Thymus (tissue), 11 donors: ENCODE data around the gene G2E3. TPM values are rescaled to one million over a fixed set of nuclear protein-coding genes. Genes with fewer than 3 reads are reported as not detected.

Experiments used
- DNase-seq, 9 donors: peaks; one replicate each; pipeline ENCODE4 v3.0.0-alpha.2; 2013; ENCODE audit warnings: low spot score in 9 of 9, low read depth in 6 of 9, missing footprints in 1 of 9
- H3K27ac ChIP-seq, 2 donors: one replicate each; pipeline ENCODE4 v1.5.1; 2013; ENCODE audit warnings: control low read depth in 1 of 2, low read depth in 1 of 2, low read length in 1 of 2, mild to moderate bottlenecking in 1 of 2, moderate library complexity in 1 of 2
- H3K27me3 ChIP-seq, 2 donors: one replicate each; pipeline ENCODE4 v1.5.1; 2013; ENCODE audit warnings: low read length in 1 of 2; ENCODE audit not compliant: control insufficient read depth in 2 of 2, insufficient read depth in 1 of 2
- H3K36me3 ChIP-seq, 2 donors: one replicate each; pipeline ENCODE4 v1.5.1; 2013; ENCODE audit warnings: low read length in 1 of 2, mild to moderate bottlenecking in 1 of 2, moderate library complexity in 1 of 2; ENCODE audit not compliant: control insufficient read depth in 2 of 2, insufficient read depth in 2 of 2
- H3K4me1 ChIP-seq, 2 donors: one replicate each; pipeline ENCODE4 v1.5.1; 2013; ENCODE audit warnings: low read length in 2 of 2; ENCODE audit not compliant: control insufficient read depth in 2 of 2, insufficient read depth in 2 of 2
- H3K4me3 ChIP-seq, 2 donors: one replicate each; pipeline ENCODE4 v1.5.1; 2013; ENCODE audit warnings: low read length in 2 of 2, control low read depth in 1 of 2, mild to moderate bottlenecking in 1 of 2
- H3K9me3 ChIP-seq, 2 donors: one replicate each; pipeline ENCODE4 v1.5.1; 2013; ENCODE audit warnings: low read length in 1 of 2, mild to moderate bottlenecking in 1 of 2; ENCODE audit not compliant: control insufficient read depth in 2 of 2, insufficient read depth in 1 of 2
- WGBS: extraction: QIAGEN DNeasy Blood & Tissue Kit; methylation state at CpG from one replicate; pipeline ENCODE4 v1.1.7; 2013; 5-methylcytosine and 5-hydroxymethylcytosine counted together
- polyA plus RNA-seq: library from polyadenylated mRNA; stranded (reverse); fragments of 200-250 nt; gene quantifications from one replicate; pipeline ENCODE4 v1.2.3, GENCODE V29; 2013
- total RNA-seq: library from RNA; stranded (reverse); fragments of 120-200 nt; gene quantifications from one replicate; pipeline ENCODE4 v1.2.4, GENCODE V29; 2013
- donor health status: healthy.

Gene G2E3
- total and polyA plus RNA-seq, 2 donors: 8.7 to 32.3 TPM

GRCh38 chr14:30551460-30551859, 7.5 kb upstream of the G2E3 start:
- Histone ChIP-seq H3K4me3 (no peak overlapping the region), H3K36me3 (no peaks in the 10 kb centered on the region), H3K4me1 (no peaks in the 10 kb centered on the region), H3K9me3 (no peaks in the 10 kb centered on the region), H3K27me3 (no peaks in the 10 kb centered on the region), H3K27ac (no peak overlapping the region)
- no peak for DNase-seq
- 88% methylated on average over 1 of the region's 1 CpG for WGBS

- no peaks in the 10 kb centered on the region for H3K27me3 ChIP-seq
- H3K36me3 ChIP-seq: no peaks in the 10 kb centered on the region
- H3K9me3 ChIP-seq: no peaks in the 10 kb centered on the region
- H3K27ac ChIP-seq: no peak overlapping the region
- H3K4me3 ChIP-seq: no peak overlapping the region
- DNase-seq: no peak
- 94% methylated on average over 3 of the region's 3 CpGs for WGBS
- H3K4me1 ChIP-seq: peaks cover 0 to 4% of the 10 kb centered on the region in 2 donors
These were observed 5.5 kb upstream of the G2E3 start for GRCh38 chr14:30553311-30553989.

GRCh38 chr14:30558362-30558674, 640 bp upstream of the G2E3 start:
- no peak overlapping the region for H3K27ac ChIP-seq
- no peak for DNase-seq
- H3K36me3 ChIP-seq: no peaks in the 10 kb centered on the region
- H3K4me3 ChIP-seq: peak overlapping the region; percentile 57 to 91
- H3K27me3 ChIP-seq: no peaks in the 10 kb centered on the region
- peaks cover 4 to 6% of the 10 kb centered on the region in 2 donors for H3K4me1 ChIP-seq
- WGBS: 59% methylated on average over 6 of the region's 6 CpGs
- no peaks in the 10 kb centered on the region for H3K9me3 ChIP-seq

GRCh38 chr14:30559638-30560091, 707 bp downstream of the G2E3 start:
- under 1% methylated on average over 16 of the region's 16 CpGs for WGBS
- Histone ChIP-seq H3K36me3 (no peaks in the 10 kb centered on the region), H3K4me1 (peaks cover 4 to 6% of the 10 kb centered on the region in 2 donors), H3K27ac (peak overlapping the region; percentile 52 to 87), H3K27me3 (no peaks in the 10 kb centered on the region), H3K4me3 (peak overlapping the region; percentile 57 to 91), H3K9me3 (no peaks in the 10 kb centered on the region)
- peak in 7 of 9 donors; percentile 4 to 46 (median 16) for DNase-seq

- no peaks in the 10 kb centered on the region for H3K9me3 ChIP-seq
- H3K4me3 ChIP-seq: peak overlapping the region in 1 of 2 donors; percentile 91
- no peak for DNase-seq
- 98% methylated on average over 1 of the region's 1 CpG for WGBS
- H3K36me3 ChIP-seq: no peaks in the 10 kb centered on the region
- peaks cover 4 to 6% of the 10 kb centered on the region in 2 donors for H3K4me1 ChIP-seq
- no peaks in the 10 kb centered on the region for H3K27me3 ChIP-seq
- no peak overlapping the region for H3K27ac ChIP-seq
These were observed 1.6 kb downstream of the G2E3 start for GRCh38 chr14:30560581-30560980.

- H3K4me1 ChIP-seq: peaks cover 0 to 4% of the 10 kb centered on the region in 2 donors
- H3K27me3 ChIP-seq: no peaks in the 10 kb centered on the region
These were observed 5.4 kb downstream of the G2E3 start for GRCh38 chr14:30564235-30564867.

GRCh38 chr14:30564868-30565248, 5.9 kb downstream of the G2E3 start:
- Histone ChIP-seq H3K27me3 (no peaks in the 10 kb centered on the region), H3K27ac (no peak overlapping the region), H3K9me3 (no peaks in the 10 kb centered on the region), H3K4me3 (no peak overlapping the region), H3K4me1 (peaks cover 0 to 4% of the 10 kb centered on the region in 2 donors), H3K36me3 (no peaks in the 10 kb centered on the region)
- no peak for DNase-seq

More at GRCh38 chr14:30564235-30564867, 5.4 kb downstream of the G2E3 start:
- no peak for DNase-seq
- Histone ChIP-seq H3K27ac (no peak overlapping the region), H3K36me3 (no peaks in the 10 kb centered on the region), H3K4me3 (no peak overlapping the region), H3K9me3 (no peaks in the 10 kb centered on the region)
- 98% methylated on average over 2 of the region's 2 CpGs for WGBS

- no peaks in the 10 kb centered on the region for H3K27me3 ChIP-seq
- no peak for DNase-seq
These were observed 10.4 kb downstream of the G2E3 start for GRCh38 chr14:30569216-30569902.

GRCh38 chr14:30569903-30570226, 10.9 kb downstream of the G2E3 start:
- Histone ChIP-seq H3K4me1 (no peaks in the 10 kb centered on the region), H3K9me3 (no peaks in the 10 kb centered on the region), H3K27ac (no peak overlapping the region), H3K36me3 (peaks cover 0 to 2% of the 10 kb centered on the region in 2 donors), H3K27me3 (no peaks in the 10 kb centered on the region), H3K4me3 (no peak overlapping the region)
- DNase-seq: no peak
- WGBS: 96% methylated on average over 1 of the region's 1 CpG

More at GRCh38 chr14:30569216-30569902, 10.4 kb downstream of the G2E3 start:
- H3K4me1 ChIP-seq: no peaks in the 10 kb centered on the region
- H3K4me3 ChIP-seq: no peak overlapping the region
- no peaks in the 10 kb centered on the region for H3K9me3 ChIP-seq
- H3K36me3 ChIP-seq: no peaks in the 10 kb centered on the region
- 96% methylated on average over 2 of the region's 2 CpGs for WGBS
- no peak overlapping the region for H3K27ac ChIP-seq
